ENCODE data around the gene SLC39A12. TPM values are rescaled to one million over a fixed set of nuclear protein-coding genes. Genes with fewer than 3 reads are reported as not detected.

SLC39A12 gene
- total RNA-seq, 1 donor from 2014 or later, result not detected

- no peak overlapping the region for H3K4me3 ChIP-seq (ENCODE audit: low read depth, low read length)
- no peaks in the 10 kb centered on the region for H3K27me3 ChIP-seq (ENCODE audit: control insufficient read depth, insufficient read depth, low read length)
- TF ChIP-seq CTCF (IDR thresholded peaks at IDR 0.05; ENCODE audit: insufficient read depth, low read length, poor library complexity, severe bottlenecking), result no peak
- DNase-seq (ENCODE audit: low read depth), result no peak
- no peaks in the 10 kb centered on the region for H3K36me3 ChIP-seq (ENCODE audit: control insufficient read depth, insufficient read depth, low read length)
Observed at GRCh38 chr10:17912754-17913153, 39.0 kb upstream of the SLC39A12 start.

GRCh38 chr10:17913604-17914003, 38.1 kb upstream of the SLC39A12 start:
- no peaks in the 10 kb centered on the region for H3K36me3 ChIP-seq (ENCODE audit: control insufficient read depth, insufficient read depth, low read length)
- no peak for DNase-seq (ENCODE audit: low read depth)
- H3K27me3 ChIP-seq (ENCODE audit: control insufficient read depth, insufficient read depth, low read length), result no peaks in the 10 kb centered on the region
- TF ChIP-seq CTCF (IDR thresholded peaks at IDR 0.05; ENCODE audit: insufficient read depth, low read length, poor library complexity, severe bottlenecking), result no peak
- H3K4me3 ChIP-seq (ENCODE audit: low read depth, low read length), result no peak overlapping the region

GRCh38 chr10:17914169-17915045, 37.3 kb upstream of the SLC39A12 start:
- DNase-seq (ENCODE audit: low read depth), result no peak
- H3K27me3 ChIP-seq (ENCODE audit: control insufficient read depth, insufficient read depth, low read length), result no peaks in the 10 kb centered on the region
- TF ChIP-seq CTCF (IDR thresholded peaks at IDR 0.05; ENCODE audit: insufficient read depth, low read length, poor library complexity, severe bottlenecking), result no peak
- H3K4me3 ChIP-seq (ENCODE audit: low read depth, low read length), result no peak overlapping the region
- H3K36me3 ChIP-seq (ENCODE audit: control insufficient read depth, insufficient read depth, low read length), result no peaks in the 10 kb centered on the region

GRCh38 chr10:17915181-17915580, 36.5 kb upstream of the SLC39A12 start:
- no peaks in the 10 kb centered on the region for H3K36me3 ChIP-seq (ENCODE audit: control insufficient read depth, insufficient read depth, low read length)
- no peak overlapping the region for H3K4me3 ChIP-seq (ENCODE audit: low read depth, low read length)
- no peak for DNase-seq (ENCODE audit: low read depth)
- H3K27me3 ChIP-seq (ENCODE audit: control insufficient read depth, insufficient read depth, low read length), result no peaks in the 10 kb centered on the region
- no peak for TF ChIP-seq CTCF (IDR thresholded peaks at IDR 0.05; ENCODE audit: insufficient read depth, low read length, poor library complexity, severe bottlenecking)

GRCh38 chr10:17918187-17918903, 33.4 kb upstream of the SLC39A12 start:
- Histone ChIP-seq H3K27me3 (ENCODE audit: control insufficient read depth, insufficient read depth, low read length) (no peaks in the 10 kb centered on the region), H3K36me3 (ENCODE audit: control insufficient read depth, insufficient read depth, low read length) (no peaks in the 10 kb centered on the region), H3K4me3 (ENCODE audit: low read depth, low read length) (no peak overlapping the region)
- no peak for DNase-seq (ENCODE audit: low read depth)
- no peak for TF ChIP-seq CTCF (IDR thresholded peaks at IDR 0.05; ENCODE audit: insufficient read depth, low read length, poor library complexity, severe bottlenecking)

Measured in kidney epithelial cell (primary cell).